ENCODE data around the gene VTN.

DNA sequence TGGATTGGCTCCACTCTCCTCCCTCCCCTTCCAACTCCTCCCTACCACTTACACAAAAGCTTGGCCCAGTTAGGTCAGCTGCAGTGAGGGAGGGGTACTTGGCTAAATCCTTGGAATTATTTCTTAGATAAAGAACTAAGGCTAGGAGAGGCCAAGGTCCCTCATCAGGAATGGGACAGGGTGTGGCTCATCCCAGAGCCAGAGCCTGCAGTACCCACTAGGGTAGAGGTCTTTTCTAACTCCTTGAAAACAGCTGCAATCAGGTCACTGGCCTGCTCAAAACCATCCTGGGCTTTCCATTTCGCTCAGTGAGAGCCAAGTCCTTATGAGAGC, 37.8 kb upstream of the VTN start:
- TF ChIP-seq POLR2AphosphoS5 (IDR thresholded peaks at IDR 0.05; ENCODE audit: low read depth, low read length) (no peak), POLR2A (IDR thresholded peaks at IDR 0.05; ENCODE audit: low read depth, low read length) (no peak), TAF1 (IDR thresholded peaks at IDR 0.05; ENCODE audit: borderline replicate concordance, low read depth, low read length) (no peak)
